Measurements from ENCODE around the gene HLCS.

Gene HLCS

DNA sequence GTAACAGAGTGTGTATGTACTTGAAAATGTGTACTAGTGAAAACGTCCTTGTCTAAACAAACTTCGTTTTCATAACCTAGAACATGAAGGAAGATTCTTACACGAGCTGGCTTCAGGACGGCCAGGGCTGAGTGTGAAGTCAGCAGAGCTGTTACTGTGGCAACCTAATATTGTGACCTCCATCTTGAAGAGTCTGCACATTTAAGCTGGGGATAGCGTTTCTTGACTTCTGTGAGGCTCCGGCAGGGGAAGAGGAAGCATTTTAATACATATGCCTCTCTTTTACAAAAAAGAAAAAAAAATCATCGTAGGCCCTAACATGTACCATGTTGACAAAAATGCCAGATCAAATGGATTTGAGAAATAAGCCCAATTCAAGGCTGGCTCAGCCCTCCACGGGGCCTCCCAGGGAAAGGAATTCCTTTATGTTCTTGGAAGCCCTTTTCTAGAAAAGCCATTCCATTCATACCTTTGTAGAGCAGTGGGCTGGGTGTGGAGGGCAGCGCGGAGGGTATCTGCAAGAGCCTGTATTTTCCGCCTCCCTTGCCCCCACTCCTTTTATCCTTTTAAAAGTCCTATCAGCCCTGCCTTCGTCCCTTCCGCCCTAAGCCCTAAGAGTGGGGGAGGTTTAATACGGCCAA is 216.4 kb downstream of the HLCS start:
- H3K4me3 ChIP-seq (ENCODE audit: low read depth, low read length): no peak overlapping the region
- no peak for TF ChIP-seq CTCF (IDR thresholded peaks at IDR 0.05; ENCODE audit: low read depth, low read length)

DNA sequence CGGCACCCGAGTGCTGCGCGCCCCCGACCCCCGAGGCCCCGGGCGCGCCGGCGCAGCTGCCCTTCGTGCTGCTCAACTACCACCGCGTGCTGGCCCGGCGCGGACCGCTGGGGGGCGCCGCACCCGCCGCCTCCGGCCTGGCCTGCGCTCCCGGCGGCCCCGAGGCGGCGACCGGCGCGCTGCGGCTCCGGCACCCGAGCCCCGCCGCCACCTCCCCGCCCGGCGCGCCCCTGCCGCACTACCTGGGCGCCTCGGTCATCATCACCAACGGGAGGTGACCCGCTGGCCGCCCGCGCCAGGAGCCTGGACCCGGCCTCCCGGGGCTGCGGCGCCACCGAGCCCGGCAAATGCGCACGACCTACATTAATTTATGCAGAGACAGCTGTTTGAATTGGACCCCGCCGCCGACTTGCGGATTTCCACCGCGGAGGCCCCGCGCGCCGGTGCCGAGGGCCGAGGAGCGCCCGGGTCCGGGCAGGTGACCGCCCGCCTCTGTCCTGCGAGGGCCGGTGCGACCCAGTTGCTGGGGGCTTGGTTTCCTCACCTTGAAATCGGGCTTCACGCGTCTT is 218.6 kb downstream of the HLCS start:
- no peak for TF ChIP-seq CTCF (IDR thresholded peaks at IDR 0.05; ENCODE audit: low read depth, low read length)
- peak overlapping the region; percentile 41 for H3K4me3 ChIP-seq (ENCODE audit: low read depth, low read length)

DNA sequence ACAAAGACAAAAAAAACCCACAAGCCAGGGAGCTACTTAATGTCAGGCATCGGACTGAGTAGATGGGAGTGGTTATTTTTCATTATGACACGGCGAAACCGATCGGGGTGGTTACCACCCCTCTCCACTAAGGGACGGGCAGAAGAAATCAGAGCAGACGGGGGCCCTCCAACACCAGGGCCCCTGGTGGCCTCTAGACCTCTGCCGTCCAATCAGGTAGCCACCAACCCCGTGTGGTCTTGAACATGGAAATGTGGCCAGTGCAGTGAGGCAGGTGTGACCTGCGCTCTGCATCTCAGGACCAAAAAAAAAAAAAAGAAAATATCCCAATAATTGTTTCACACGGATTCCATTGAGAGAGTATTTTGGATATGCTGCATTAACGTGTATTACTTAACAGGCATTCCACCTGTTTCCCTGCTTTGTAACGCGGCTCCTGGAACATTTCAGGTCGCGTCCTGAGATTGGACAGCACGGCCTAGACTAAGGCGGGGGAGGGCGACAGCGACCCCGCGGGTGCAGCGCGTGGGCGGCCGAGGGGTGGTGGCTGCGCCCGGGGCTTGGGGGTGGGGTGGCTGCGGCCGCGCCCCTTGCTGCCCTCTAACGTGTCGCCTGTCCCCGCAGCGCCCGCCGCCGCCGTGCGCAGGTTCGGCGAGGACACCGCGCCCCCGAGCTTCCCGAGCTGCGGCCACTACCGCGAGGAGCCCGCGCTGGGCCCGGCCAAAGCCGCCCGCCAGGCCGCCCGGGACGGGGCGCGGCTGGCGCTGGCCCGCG is 219.2 kb downstream of the HLCS start:
- H3K4me3 ChIP-seq (ENCODE audit: low read depth, low read length): peak overlapping the region; percentile 39
- no peak for TF ChIP-seq CTCF (IDR thresholded peaks at IDR 0.05; ENCODE audit: low read depth, low read length)

DNA sequence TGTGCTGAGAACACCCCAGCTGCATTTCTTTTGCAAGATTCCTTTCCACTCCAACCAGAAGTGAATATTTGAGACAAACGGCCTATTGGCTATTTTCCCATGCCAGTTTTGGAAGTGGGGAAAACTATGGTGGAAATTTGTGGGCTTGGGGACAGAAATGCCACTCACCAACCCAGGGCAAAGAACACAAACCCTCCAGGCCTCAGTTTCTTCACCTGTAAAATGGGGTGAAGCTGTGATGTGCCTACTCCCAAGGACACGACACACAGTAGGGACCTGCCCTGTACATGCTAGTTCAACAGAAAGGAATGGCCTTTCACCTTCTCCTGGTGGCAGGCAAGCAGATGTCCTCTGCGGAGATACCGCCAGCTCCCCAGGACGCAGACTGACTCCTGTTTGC is 221.0 kb downstream of the HLCS start:
- TF ChIP-seq CTCF (IDR thresholded peaks at IDR 0.05; ENCODE audit: low read depth, low read length): no peak

GRCh38 chr21:36744560-36745231 is 221.8 kb downstream of the HLCS start:
- no peak for TF ChIP-seq CTCF (IDR thresholded peaks at IDR 0.05; ENCODE audit: low read depth, low read length)
- no peak overlapping the region for H3K4me3 ChIP-seq (ENCODE audit: low read depth, low read length)

More for the DNA sequence above, 221.0 kb downstream of the HLCS start:
- H3K4me3 ChIP-seq (ENCODE audit: low read depth, low read length): no peak overlapping the region

DNA sequence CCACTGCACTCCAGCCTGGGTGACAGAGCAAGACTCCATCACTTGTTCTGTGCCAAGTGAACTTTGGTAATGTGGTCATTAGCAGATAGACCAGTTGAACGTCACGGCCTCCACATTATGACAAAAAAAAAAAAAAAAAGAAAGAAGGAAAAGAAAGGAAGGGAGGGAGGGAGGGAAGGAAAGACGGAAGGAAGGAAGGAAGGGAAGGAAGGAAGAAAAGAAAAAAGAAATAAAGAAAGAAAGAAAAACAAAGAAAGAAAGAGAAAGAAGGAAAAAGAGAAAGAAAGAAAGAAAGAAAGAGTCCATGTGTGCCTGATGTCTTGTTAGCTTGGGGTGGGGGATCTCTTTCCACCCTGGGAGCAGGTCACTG is 222.3 kb downstream of the HLCS start:
- no peak overlapping the region for H3K4me3 ChIP-seq (ENCODE audit: low read depth, low read length)
- no peak for TF ChIP-seq CTCF (IDR thresholded peaks at IDR 0.05; ENCODE audit: low read depth, low read length)

Data from WI38 (cell line).